H1 (cell line): ENCODE results near the gene FGGY. TPM values are rescaled to one million over a fixed set of nuclear protein-coding genes. Genes with fewer than 3 reads are reported as not detected.

Source experiments
- CTCF ChIA-PET: fragments of 300-600 bp; sonication (Branson Sonifier 250); formaldehyde crosslinking; loops from one replicate; lab custom pipeline; 2021; ENCODE audit not compliant: partially characterized antibody; lab: Charles Lee
- POLR2A ChIA-PET: fragments of 300-600 bp; sonication (Branson Sonifier 250); formaldehyde crosslinking; loops from one replicate; lab custom pipeline; 2021; ENCODE audit warnings: inconsistent platforms; ENCODE audit not compliant: partially characterized antibody; lab: Charles Lee
- DNase-seq, 2 experiments: peaks; one replicate each; pipeline versions ENCODE4 v3.0.0 to v3.0.0-alpha.2; 2010 to 2022; ENCODE audit warnings: low spot score in 2 of 2, low read depth in 1 of 2, mixed read lengths in 1 of 2
- FAIRE-seq: peaks from 2 replicates; lab custom pipeline; 2011; peaks lifted over from hg19 to GRCh38; lab: Jason Lieb, UNC
- H2AFZ ChIP-seq: 2 replicates; pipeline ENCODE4 v1.8.1; 2012; ENCODE audit warnings: low read length, inconsistent platforms
- H2AK5ac ChIP-seq: 2 replicates; pipeline ENCODE4 v1.6.1; 2013; ENCODE audit warnings: low read depth, low read length
- H2BK120ac ChIP-seq: replicated peaks from 2 replicates; pipeline ENCODE3; 2013; ENCODE audit warnings: low read depth, low read length, inconsistent platforms
- H2BK12ac ChIP-seq: 2 replicates; pipeline ENCODE4 v1.6.1; 2013; ENCODE audit warnings: low read depth, low read length
- H2BK15ac ChIP-seq: 2 replicates; pipeline ENCODE4 v1.6.1; 2013; ENCODE audit warnings: low read length
- H2BK20ac ChIP-seq: 2 replicates; pipeline ENCODE4 v1.6.1; 2013; ENCODE audit warnings: low read length
- H2BK5ac ChIP-seq: 2 replicates; pipeline ENCODE4 v1.6.1; 2013; ENCODE audit warnings: low read depth, low read length
- H3K14ac ChIP-seq: 2 replicates; pipeline ENCODE4 v1.6.1; 2013; ENCODE audit warnings: inconsistent platforms; ENCODE audit not compliant: insufficient read length
- H3K18ac ChIP-seq: 2 replicates; pipeline ENCODE4 v1.6.1; 2013; ENCODE audit warnings: low read length; ENCODE audit errors: extremely low read depth
- H3K23ac ChIP-seq: 2 replicates; pipeline ENCODE4 v1.6.1; 2013; ENCODE audit warnings: inconsistent platforms; ENCODE audit not compliant: insufficient read length
- H3K23me2 ChIP-seq: 2 replicates; pipeline ENCODE4 v1.6.1; 2013; ENCODE audit warnings: low read depth, low read length
- H3K27ac ChIP-seq: 2 replicates; pipeline ENCODE4 v1.6.1; 2011; ENCODE audit warnings: low read depth, low read length, inconsistent platforms
- H3K27me3 ChIP-seq, 4 experiments: replicated peaks in 1 of 4; 1 replicate in 1 of 4; 2 replicates in 3 of 4; pipeline versions ENCODE4 v1.6.1 to v1.8.1; 2011 to 2013; ENCODE audit warnings: low read length in 3 of 4, mild to moderate bottlenecking in 3 of 4, inconsistent platforms in 2 of 4, mixed read lengths in 2 of 4, moderate library complexity in 1 of 4; ENCODE audit not compliant: control insufficient read depth in 3 of 4, insufficient read depth in 3 of 4; ENCODE audit errors: extremely low read depth in 1 of 4
- H3K36me3 ChIP-seq, 4 experiments: 2 replicates each; pipeline versions ENCODE4 v1.6.1 to v1.8.1; 2011 to 2013; ENCODE audit warnings: mild to moderate bottlenecking in 4 of 4, low read length in 3 of 4, moderate library complexity in 2 of 4, control low read depth in 1 of 4, inconsistent platforms in 1 of 4; ENCODE audit not compliant: insufficient read depth in 4 of 4, control insufficient read depth in 2 of 4
- H3K4ac ChIP-seq: replicated peaks from 2 replicates; pipeline ENCODE3; 2013; ENCODE audit warnings: low read length, low read depth, mixed read lengths, inconsistent platforms; ENCODE audit not compliant: insufficient read length
- H3K4me1 ChIP-seq, 4 experiments: replicated peaks in 1 of 4; 1 replicate in 1 of 4; 2 replicates in 3 of 4; pipeline versions ENCODE4 v1.6.1 to v1.8.1; 2011 to 2013; ENCODE audit warnings: low read length in 3 of 4, inconsistent platforms in 2 of 4, mixed read lengths in 1 of 4; ENCODE audit not compliant: insufficient read depth in 4 of 4, control insufficient read depth in 3 of 4
- H3K4me2 ChIP-seq, 2 experiments: 2 replicates each; pipeline versions ENCODE4 v1.6.1 to v1.8.1; 2011 to 2013; ENCODE audit warnings: low read depth in 2 of 2, low read length in 2 of 2, control low read depth in 1 of 2, inconsistent platforms in 1 of 2, mild to moderate bottlenecking in 1 of 2; ENCODE audit not compliant: insufficient read depth in 1 of 2
- H3K4me3 ChIP-seq, 4 experiments: fragments of 200-600, 300-600 bp in 1 of 4; sonication (generic), shearing (Covaris generic), sonication (Bioruptor Twin) in 1 of 4; 2 replicates each; pipeline versions ENCODE4 v1.5.1 to v1.8.1; 2011 to 2016; ENCODE audit warnings: low read length in 4 of 4, low read depth in 3 of 4, control low read depth in 2 of 4, inconsistent platforms in 2 of 4, mild to moderate bottlenecking in 2 of 4, mixed read lengths in 1 of 4, moderate library complexity in 1 of 4; ENCODE audit not compliant: insufficient read depth in 2 of 4; ENCODE audit errors: extremely low read depth in 1 of 4
- H3K56ac ChIP-seq: replicated peaks from 2 replicates; pipeline ENCODE3; 2013; ENCODE audit warnings: low read depth, mild to moderate bottlenecking, mixed read lengths, low read length, inconsistent platforms; ENCODE audit not compliant: insufficient read length
- H3K79me1 ChIP-seq: 2 replicates; pipeline ENCODE4 v1.6.1; 2013; ENCODE audit warnings: low read depth, low read length, control low read depth
- H3K79me2 ChIP-seq, 2 experiments: 2 replicates each; pipeline versions ENCODE4 v1.6.1 to v1.8.1; 2012 to 2013; ENCODE audit warnings: low read length in 2 of 2, mild to moderate bottlenecking in 2 of 2, inconsistent platforms in 1 of 2; ENCODE audit not compliant: insufficient read depth in 2 of 2, control insufficient read depth in 1 of 2
- H3K9ac ChIP-seq, 4 experiments: replicated peaks in 1 of 4; 1 replicate in 1 of 4; 2 replicates in 3 of 4; pipeline versions ENCODE4 v1.6.1 to v1.8.1; 2011 to 2013; ENCODE audit warnings: low read depth in 3 of 4, low read length in 3 of 4, control low read depth in 2 of 4, mild to moderate bottlenecking in 2 of 4, moderate library complexity in 2 of 4, inconsistent platforms in 1 of 4; ENCODE audit errors: extremely low read depth in 1 of 4
- H3K9me3 ChIP-seq, 2 experiments: 2 replicates each; pipeline versions ENCODE4 v1.6.1 to v1.8.1; 2012 to 2013; ENCODE audit warnings: mild to moderate bottlenecking in 2 of 2, moderate library complexity in 2 of 2, control low read depth in 1 of 2, inconsistent platforms in 1 of 2, low read depth in 1 of 2, low read length in 1 of 2, mixed read lengths in 1 of 2; ENCODE audit not compliant: insufficient read depth in 2 of 2
- H4K20me1 ChIP-seq, 2 experiments: replicated peaks in 1 of 2; 2 replicates each; pipeline versions ENCODE3 to v1.8.1; 2011 to 2013; ENCODE audit warnings: inconsistent platforms in 2 of 2, low read length in 2 of 2, mild to moderate bottlenecking in 1 of 2; ENCODE audit not compliant: insufficient read depth in 2 of 2, control insufficient read depth in 1 of 2
- H4K5ac ChIP-seq: 2 replicates; pipeline ENCODE4 v1.6.1; 2013; ENCODE audit warnings: low read length, low read depth, mixed read lengths, inconsistent platforms; ENCODE audit not compliant: insufficient read length
- H4K8ac ChIP-seq: 2 replicates; pipeline ENCODE4 v1.8.0; 2013; ENCODE audit warnings: mild to moderate bottlenecking, moderate library complexity, low read length, inconsistent platforms; ENCODE audit not compliant: insufficient read depth; ENCODE audit errors: extremely low read depth
- H4K91ac ChIP-seq: replicated peaks from 2 replicates; pipeline ENCODE3; 2013; ENCODE audit warnings: low read length, mixed read lengths, inconsistent platforms; ENCODE audit not compliant: insufficient read length
- CBX5 ChIP-seq: fragments of 300-800, 300-1000 bp; sonication (generic); IDR thresholded peaks from 2 replicates; pipeline ENCODE4 v1.7.1; 2016; ENCODE audit warnings: antibody characterized with exemption, low read length, low read depth
- HDAC6 ChIP-seq: IDR thresholded peaks from one replicate; pipeline ENCODE4 v1.7.1; 2012; ENCODE audit warnings: low read depth, mild to moderate bottlenecking, inconsistent platforms, low read length, moderate library complexity
- MAX ChIP-seq: IDR thresholded peaks from 2 replicates; pipeline ENCODE4 v1.6.1; 2012; ENCODE audit warnings: inconsistent platforms
- polyA plus RNA-seq, 7 experiments: library from polyadenylated mRNA; depleted of rRNA in 3 of 7; stranded (reverse) in 5 of 7; unstranded in 2 of 7; fragments of >200 nt in 5 of 7; fragments of 200-250 nt in 2 of 7; gene quantifications; 1 replicate in 5 of 7; 2 replicates in 1 of 7; 4 replicates in 1 of 7; pipeline versions ENCODE4 v1.2.1 to v1.2.3, GENCODE V29; 2011 to 2013; ENCODE audit warnings: missing spikeins in 2 of 7, mixed read lengths in 2 of 7
- total RNA-seq: library from RNA; stranded (reverse); fragmentation: NEBNext Ultra II Directional; extraction: Animal tissue kit (Norgen Biotek cat#: 25700); gene quantifications from 2 replicates; pipeline ENCODE4 v1.2.1, GENCODE V29; 2021

FGGY gene
- total and polyA plus RNA-seq, 2 of the 8 experiments (the other 6 are each of a cell fraction or from before 2014, with no cell fraction given), result 10.3 to 12.5 TPM

DNA sequence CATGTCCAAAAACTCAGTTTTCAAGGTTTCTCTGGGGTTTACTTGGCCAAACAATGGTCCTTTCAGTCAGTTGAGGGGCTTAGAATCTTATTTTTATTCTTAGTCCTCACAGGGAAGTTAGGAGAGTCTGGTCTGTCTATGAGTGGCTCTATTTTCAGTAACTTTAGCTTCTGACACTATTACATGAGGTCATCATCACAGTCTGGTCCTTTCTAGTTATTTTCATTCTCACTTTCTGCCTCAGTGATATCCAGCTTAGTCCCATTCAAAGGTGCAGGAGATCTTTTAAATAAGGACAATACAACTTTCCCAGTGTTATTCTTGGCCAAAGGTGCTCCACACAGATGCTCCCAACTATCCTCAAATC, 30.0 kb upstream of the FGGY start:
- H3K79me1 ChIP-seq, result no peaks in the 10 kb centered on the region

More for the DNA sequence above, 30.0 kb upstream of the FGGY start:
- Histone ChIP-seq H3K4me2 (no peak overlapping the region), H3K23ac (no peak overlapping the region), H2BK15ac (no peak overlapping the region), H3K9me3 (no peaks in the 10 kb centered on the region), H3K4ac (no peak overlapping the region), H2AK5ac (no peak overlapping the region), H4K8ac (no peak overlapping the region), H3K23me2 (no peaks in the 10 kb centered on the region), H3K27me3 (no peaks in the 10 kb centered on the region), H3K14ac (no peak overlapping the region), H3K27ac (no peak overlapping the region), H4K20me1 (no peaks in the 10 kb centered on the region), H4K5ac (no peak overlapping the region), H2BK20ac (no peak overlapping the region), H3K79me2 (no peaks in the 10 kb centered on the region), H4K91ac (no peak overlapping the region), H2BK120ac (no peak overlapping the region), H2AFZ (no peak overlapping the region), H3K56ac (no peak overlapping the region), H2BK12ac (no peak overlapping the region), H3K4me1 (no peaks in the 10 kb centered on the region), H3K4me3 (no peak overlapping the region), H3K36me3 (no peaks in the 10 kb centered on the region), H3K9ac (no peak overlapping the region), H3K18ac (no peak overlapping the region), H2BK5ac (no peak overlapping the region)
- DNase-seq (no peak), FAIRE-seq (no peak)
- no peak for TF ChIP-seq MAX
- TF ChIP-seq CBX5, result no peak
- TF ChIP-seq HDAC6, result no peak
- CTCF ChIA-PET, result no interaction called here
- POLR2A ChIA-PET, result no interaction called here
